Stimulated activated CD8-positive, alpha-beta memory T cell treated with anti-CD3 and anti-CD28 coated beads, Interleukin-12 subunit alpha, Interleukin-12 subunit beta, amount 100 ng/mL, for 1 hour (primary cell): ENCODE results near the gene FAM13A.
"Not testable (repeated sequence)": the region's sequence is repeated elsewhere in the genome, so short reads cannot be mapped to it uniquely, and the experiment has no call there.

ENCODE experiments used
- DNase-seq: peaks from one replicate; pipeline ENCODE4 v3.0.0-alpha.2; 2020; ENCODE audit warnings: low read depth

Gene FAM13A

GRCh38 chr4:89056953-89057398 lies at the start of gene FAM13A:
Gene FAM13A (minus strand): TSS chr4:89057185. CDS start chr4:89056964, 221 bp downstream.
- DNase-seq, result no peak

GRCh38 chr4:89105726-89106125 lies 48.7 kb upstream of the FAM13A start:
- DNase-seq, result no peak

- DNase-seq, result no peak
Measured at GRCh38 chr4:89101256-89102161, 44.5 kb upstream of the FAM13A start.

- no peak for DNase-seq
Measured at GRCh38 chr4:89100853-89101252, 43.9 kb upstream of the FAM13A start.

GRCh38 chr4:89099471-89099870 lies 42.5 kb upstream of the FAM13A start:
- DNase-seq, result no peak

GRCh38 chr4:89099034-89099433 lies 42.0 kb upstream of the FAM13A start:
- DNase-seq, result no peak

- DNase-seq, result no peak
Measured at GRCh38 chr4:89078300-89078699, 21.3 kb upstream of the FAM13A start.

GRCh38 chr4:89077761-89078160 lies 20.8 kb upstream of the FAM13A start:
- no peak for DNase-seq

DNA sequence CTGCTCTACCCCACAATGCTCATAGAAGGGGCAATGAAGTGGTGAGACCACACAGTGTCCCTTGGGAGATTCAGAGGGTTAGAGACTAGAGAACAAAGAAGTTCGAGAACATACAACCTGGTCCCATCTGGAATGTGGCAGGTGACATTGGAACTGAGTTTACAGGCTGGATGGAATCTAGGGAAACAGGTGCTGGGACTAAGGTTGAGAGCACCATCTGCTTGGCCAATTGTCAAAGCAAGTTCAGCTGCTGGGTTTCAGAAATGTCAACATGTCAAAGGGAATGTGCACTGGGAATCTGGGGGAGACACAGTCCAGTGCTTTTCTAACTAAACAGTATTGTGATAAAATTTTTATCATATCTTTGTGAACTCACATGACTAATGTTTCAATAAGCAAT lies 15.9 kb upstream of the FAM13A start:
- DNase-seq, result no peak

- DNase-seq, result no peak
Measured at GRCh38 chr4:89071311-89071710, 14.3 kb upstream of the FAM13A start.

GRCh38 chr4:89070041-89070440 lies 13.1 kb upstream of the FAM13A start:
- DNase-seq, result no peak

DNA sequence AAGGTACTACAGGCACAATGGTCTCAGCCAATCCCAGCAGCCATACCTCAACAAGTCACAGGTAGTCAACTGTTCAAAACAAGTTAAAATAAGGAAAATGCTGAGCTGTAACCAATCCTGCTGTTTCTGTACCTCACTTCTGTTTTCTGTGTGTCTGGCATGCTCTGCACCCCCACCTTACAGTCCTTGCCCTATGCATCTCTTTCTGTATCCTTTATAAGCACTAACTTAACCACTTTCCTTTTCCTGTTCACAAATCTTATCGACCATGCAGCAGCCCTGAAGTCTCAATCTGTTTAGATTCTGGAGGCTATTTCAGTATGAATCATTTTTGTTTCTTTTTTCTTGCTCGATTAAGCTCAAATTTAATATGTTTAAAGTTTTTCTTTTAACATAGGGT lies 12.5 kb upstream of the FAM13A start:
- DNase-seq, result no peak

GRCh38 chr4:89067417-89067816 lies 10.4 kb upstream of the FAM13A start:
- no peak for DNase-seq

- DNase-seq, result no peak
Measured at GRCh38 chr4:89064848-89065247, 7.9 kb upstream of the FAM13A start.

- not testable (repeated sequence) for DNase-seq
Measured at GRCh38 chr4:89057844-89058243, 859 bp upstream of the FAM13A start.

- DNase-seq, result no peak
Measured at GRCh38 chr4:89056292-89056952, 563 bp downstream of the FAM13A start.

- no peak for DNase-seq
Measured at GRCh38 chr4:89055157-89056080, 1.6 kb downstream of the FAM13A start.

DNA sequence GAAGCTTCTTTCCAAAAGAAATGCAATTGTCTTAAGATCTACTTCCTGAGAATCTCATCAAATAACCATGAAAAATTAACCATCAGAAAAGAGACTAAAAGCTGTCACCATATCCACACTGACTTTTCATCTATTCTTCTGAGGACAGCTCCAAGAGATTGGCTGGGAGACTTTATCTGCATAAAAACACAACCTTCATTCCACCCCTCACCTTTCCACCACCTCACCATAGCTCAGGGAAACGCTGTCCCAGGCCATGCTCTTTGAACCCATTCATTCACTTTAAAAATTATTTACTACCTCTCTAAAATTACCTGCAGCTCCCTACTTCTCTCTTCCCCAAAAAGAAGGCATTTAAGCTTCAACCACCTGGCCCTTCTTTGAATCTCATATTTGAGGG lies 2.4 kb downstream of the FAM13A start:
- DNase-seq, result no peak

DNA sequence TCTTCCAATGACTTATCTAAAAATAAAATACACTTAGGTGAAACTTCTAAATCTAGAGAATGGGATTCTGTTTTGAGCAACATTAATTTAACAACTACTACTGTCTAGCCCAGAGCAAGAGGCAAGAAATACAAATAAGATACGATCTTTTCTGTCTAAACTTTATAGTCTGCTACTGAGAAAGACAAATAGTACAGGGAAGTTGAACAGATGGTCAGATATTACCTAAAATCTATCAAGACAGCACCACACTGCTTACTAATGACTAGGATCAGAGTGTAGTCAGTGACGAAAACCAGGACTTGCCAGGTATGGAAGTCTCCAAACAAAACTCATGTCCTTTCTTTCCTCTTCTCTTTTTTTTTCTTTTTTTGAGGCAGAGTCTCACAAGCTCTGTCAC lies 7.1 kb downstream of the FAM13A start:
- DNase-seq, result no peak

- no peak for DNase-seq
Measured at GRCh38 chr4:89048906-89049601, 7.9 kb downstream of the FAM13A start.

DNA sequence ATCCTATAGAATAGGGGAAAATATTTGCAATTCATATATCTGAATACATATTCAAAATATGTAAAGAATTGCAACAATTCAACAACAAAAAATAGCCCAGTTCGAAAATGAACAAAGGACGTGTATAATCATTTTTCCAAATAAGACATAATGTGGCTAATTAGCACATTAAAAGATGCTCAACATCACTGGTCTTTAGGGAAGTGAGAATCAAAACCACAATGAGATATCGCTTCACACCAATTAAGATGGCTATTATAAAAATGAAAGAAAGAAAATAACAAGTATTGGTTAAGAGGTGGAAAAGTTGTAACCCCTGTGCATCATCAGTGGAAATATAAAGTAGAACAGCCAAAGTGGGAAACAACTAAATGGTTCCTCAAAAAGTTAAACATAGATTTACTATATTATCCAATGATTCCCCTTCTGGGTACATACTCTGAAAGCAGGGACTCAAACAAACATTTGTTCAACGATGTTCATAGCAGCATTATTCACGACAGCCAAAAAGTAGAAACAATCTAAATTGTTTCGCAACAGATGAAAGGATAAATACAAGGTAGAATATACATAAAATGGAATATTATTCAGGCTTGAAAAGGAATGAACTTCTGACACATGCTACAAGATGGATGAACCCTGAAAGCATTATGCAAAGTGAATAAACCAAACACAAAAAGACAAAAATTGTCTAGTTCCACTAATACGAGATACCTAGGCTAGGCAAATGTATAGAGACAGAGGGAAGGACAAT lies 12.7 kb downstream of the FAM13A start:
- DNase-seq, result no peak
